Measurements from ENCODE around the gene GMDS.

The GMDS gene

DNA sequence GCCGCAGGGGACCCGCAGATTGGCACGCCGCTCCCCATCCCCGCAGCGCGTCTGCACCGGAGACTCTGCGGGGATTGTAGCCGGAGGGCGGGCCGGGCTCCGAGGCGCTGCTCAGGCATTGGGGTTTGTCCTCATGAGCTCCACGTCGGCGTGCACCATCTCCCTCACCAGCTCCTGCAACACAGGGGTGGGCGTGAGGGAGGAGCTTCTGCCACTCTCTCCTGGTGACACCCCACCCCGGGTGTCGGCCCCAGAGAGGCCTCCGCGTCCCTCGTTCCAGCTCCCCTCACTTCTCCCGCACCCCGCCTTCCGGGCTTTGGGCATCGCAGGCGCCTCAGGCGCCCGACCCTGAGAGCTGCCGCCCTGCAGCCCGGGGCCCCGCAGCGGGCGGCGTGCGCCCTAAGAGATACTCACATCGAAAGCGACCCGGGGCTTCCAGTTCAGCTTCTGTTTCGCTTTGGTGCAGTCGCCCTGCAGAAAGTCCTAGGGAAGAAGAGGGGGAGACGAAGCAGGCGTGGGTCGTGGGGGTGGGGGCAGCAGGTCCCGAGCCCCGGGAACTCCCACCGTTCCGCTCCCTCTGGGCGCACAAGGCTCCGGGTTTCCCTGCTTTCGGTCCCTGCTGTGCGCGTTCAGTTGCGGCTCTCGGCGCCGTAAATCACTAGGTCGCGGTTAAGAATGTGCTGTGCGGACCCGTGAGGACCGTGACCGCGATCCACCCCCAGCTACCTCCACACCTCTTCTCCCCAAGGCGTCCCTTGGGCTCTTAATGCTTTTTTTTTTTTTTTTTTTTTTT lies 621.2 kb downstream of the GMDS start:
- DNase-seq (ENCODE audit: low spot score) = no peak

- no peak for DNase-seq (ENCODE audit: low spot score)
Measured at GRCh38 chr6:1623769-1624057, 621.7 kb downstream of the GMDS start.

GRCh38 chr6:1622851-1623768 lies 622.3 kb downstream of the GMDS start:
- DNase-seq (ENCODE audit: low spot score) = no peak

- no peak for DNase-seq (ENCODE audit: low spot score)
Measured at GRCh38 chr6:1622220-1622850, 623.1 kb downstream of the GMDS start.

GRCh38 chr6:1621070-1621701 lies 624.2 kb downstream of the GMDS start:
- no peak for DNase-seq (ENCODE audit: low spot score)

- no peak for DNase-seq (ENCODE audit: low spot score)
Measured at GRCh38 chr6:1620504-1621069, 624.8 kb downstream of the GMDS start.

DNA sequence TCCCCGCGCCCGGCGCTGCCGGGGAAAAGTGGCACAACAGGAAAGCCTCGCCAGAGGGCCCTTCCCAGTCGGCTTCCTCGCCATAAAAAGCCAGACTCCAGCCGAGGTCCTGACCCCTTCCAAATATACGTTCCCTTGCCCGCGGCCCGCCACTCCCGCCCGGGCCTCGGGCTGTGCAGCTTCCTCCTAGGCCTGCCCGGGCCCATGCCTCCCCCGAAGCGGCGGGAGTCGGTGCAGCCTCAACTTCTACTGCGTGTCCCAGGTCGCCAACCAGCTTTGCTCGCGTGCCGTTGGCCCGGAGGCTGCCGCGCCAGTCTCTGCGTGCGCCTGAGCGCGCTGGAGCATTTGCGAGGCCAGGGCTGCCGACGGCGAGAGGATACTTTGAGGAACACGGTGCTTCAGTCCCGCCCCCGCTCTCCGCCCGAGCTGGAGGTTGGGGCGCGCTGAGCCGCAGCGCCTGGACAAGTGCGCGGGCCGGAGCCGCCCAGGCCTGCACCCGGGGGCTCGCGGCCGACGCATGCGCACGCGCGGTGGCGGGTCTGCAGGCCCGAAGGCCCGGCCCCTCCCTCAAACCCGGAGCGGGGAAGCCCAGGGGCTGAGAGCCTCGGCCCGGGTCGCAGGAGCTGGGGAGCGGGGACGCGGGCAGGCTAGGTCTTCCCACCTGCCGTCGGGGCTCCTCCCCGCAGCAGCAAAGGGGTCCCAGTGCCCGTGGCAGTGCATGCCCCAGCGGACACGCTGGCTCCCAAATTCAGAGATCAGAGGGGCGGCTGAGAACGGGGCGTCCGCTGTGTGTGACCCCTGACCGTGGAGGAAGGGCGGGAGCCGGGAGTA lies 625.5 kb downstream of the GMDS start:
- no peak for DNase-seq (ENCODE audit: low spot score)

DNA sequence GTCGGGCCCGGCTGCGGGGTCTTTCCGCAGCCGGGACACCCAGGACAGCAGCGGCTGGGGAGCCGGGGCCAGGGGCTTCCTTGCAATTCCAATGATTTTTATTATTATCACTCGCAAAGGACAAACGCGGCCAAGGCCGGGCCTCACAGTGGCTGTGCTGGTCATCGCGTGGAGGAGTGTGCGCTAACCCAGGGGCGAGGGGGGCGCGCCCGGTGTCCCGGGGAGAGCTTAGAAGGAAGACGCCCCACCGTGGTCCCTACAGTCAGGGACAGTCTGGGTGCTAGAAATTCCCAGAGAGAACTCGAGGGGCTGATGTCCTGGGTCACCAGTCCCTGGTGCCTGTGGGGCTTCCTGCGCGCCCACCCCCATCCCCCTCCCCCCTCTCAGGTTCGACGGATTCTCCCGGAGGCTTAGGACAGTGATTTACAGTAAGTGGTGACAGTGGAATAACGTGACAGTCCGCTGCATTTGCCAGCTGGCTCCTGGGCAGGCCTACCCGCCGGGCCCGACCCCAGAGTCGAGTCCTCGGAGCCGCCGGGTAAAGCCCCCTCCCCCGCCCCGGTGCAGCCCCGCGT lies 626.2 kb downstream of the GMDS start:
- no peak for DNase-seq (ENCODE audit: low spot score)

GRCh38 chr6:1618311-1619097 lies 626.9 kb downstream of the GMDS start:
- DNase-seq (ENCODE audit: low spot score) = no peak

DNA sequence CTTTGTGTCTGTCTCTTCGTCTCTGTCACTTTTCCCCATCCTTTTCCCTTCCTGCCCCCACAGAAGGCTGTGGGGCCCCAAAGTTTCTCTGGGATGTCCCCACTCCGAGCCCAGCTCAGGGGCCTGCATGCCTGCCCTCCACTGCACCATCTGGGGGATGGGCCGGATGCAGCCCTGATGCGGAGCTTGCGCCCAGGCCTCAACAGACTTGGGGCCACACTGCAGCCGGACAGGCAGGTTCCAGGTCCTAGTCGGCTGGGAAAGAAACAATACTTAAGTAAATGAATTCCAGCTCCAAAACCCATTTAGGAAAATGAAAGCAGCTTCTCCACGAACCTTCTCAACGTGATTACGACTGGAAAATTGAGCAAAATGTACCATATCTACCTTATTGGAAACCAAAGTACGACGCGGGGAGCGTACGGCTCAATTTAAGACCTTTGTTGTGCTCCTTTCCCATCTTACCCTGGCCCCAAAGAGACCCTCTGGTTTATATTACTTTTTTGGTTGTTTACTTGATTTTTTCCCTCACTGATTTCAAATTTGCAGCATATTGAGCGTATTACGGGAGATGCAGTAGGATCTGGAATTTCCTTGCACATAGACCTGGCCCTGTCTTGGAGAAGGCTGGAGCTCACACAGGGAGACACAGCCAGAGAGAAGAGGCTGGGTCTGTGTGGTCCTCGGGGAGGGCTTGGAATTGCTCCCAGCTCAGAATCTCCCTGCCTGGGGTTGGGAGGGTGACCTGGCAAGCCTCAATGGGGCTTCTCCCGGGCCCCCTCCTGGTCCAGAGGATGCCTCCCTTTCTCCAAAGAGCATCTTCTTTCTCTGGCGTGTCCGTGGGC lies 627.7 kb downstream of the GMDS start:
- DNase-seq (ENCODE audit: low spot score) = no peak

GRCh38 chr6:1616701-1617463 lies 628.5 kb downstream of the GMDS start:
- DNase-seq (ENCODE audit: low spot score) = no peak

DNA sequence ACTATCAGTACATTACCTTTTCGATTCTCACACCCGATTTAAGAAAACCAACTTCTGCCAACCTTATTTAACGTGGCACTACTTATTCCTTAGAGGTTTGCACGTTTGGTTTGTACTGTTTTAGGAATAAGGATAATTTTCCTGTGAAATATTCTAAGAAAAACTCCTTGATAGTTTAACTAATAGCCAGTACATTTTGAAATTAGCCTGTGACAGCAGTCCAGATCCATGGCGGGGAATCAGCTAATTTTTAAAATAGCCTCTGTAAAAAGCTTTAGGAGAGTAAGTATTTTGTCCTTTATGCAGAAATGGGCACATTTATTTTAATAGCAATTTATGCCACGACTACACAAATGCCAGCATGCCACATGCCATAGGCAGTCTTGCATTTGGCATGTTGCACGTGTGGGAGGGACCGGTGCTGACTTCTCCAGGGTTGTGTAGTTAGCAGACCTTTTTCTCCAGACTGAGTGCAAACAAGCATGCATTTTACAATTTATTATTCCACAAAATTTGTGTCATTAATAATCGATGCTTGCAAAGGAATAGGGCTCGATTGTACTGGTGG lies 629.5 kb downstream of the GMDS start:
- DNase-seq (ENCODE audit: low spot score) = no peak

DNA sequence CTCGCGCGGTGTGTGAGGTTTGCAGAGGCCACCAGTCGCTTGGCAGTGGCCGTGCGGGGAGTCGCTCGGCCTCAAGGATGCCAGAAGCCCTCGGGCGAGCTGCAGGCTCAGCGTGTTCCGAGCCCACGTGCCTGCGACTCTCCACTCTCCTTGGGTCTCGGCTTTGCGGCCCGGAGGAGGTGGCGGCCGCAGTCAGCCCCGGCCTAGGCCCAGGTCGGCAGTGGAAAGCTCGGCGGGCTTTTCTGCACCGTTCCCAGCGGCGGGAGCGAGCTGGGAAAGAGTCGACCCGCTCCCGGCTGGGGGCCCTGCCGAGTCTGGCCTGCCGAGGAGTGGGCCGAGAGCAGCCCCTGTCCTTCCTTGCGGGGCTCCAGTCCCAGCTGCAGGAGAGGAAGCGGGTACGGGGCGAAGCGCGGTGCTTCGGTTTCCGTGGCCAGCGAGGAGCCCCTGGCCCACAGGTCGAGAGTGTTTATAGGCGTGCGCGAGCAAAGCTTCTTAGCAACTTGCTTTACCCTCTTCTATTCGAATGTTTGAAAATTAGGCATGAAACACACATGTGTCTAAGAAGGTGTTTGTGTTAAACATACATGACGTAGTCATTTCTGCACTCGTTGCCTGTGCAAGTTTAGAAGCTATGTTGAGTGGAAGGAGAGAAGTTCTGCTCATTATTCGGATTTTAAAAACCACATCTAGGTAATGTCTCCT lies 630.1 kb downstream of the GMDS start:
- no peak for DNase-seq (ENCODE audit: low spot score)

GRCh38 chr6:1614448-1615150 lies 630.8 kb downstream of the GMDS start:
- no peak for DNase-seq (ENCODE audit: low spot score)

GRCh38 chr6:1613688-1614447 lies 631.5 kb downstream of the GMDS start:
- peak; percentile 53 for DNase-seq (ENCODE audit: low spot score)

GRCh38 chr6:1613346-1613687 lies 632.1 kb downstream of the GMDS start:
- no peak for DNase-seq (ENCODE audit: low spot score)

Data from D341Med (cell line).